ENCODE measurements around the gene RAB4A. TPM values are rescaled to one million over a fixed set of nuclear protein-coding genes. Genes with fewer than 3 reads are reported as not detected.

The RAB4A gene
- total RNA-seq, 2 donors from 2014 or later: 25.5 to 29.5 TPM

DNA sequence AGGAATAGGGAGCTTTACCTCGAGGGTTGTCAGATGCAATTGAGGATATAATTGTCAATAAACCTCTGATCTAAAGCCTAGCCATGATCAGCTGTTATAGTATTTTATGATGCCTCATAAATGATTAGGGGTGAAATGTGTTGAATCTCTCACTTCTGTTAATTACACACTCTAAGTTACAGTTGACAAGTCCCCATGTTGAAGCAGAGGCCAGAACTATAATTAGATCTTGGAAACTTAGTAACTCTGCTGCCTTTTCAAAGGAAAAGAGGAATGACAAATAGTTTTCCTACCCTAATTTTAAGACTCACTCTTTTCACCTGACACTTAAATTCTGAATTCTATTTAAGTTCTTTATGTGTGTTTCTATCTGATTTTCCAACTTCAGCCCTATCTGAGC, 38.2 kb downstream of the RAB4A start:
- Histone ChIP-seq H3K27ac (no peak overlapping the region), H3K4me1 (ENCODE audit: control insufficient read depth in 1 of 2, low read depth in 2 of 2) (no peaks in the 10 kb centered on the region), H3K36me3 (peaks cover 22% of the 10 kb centered on the region), H3K4me3 (no peak overlapping the region), H3K9me3 (no peaks in the 10 kb centered on the region), H3K27me3 (replicated peaks; ENCODE audit: insufficient read depth) (no peaks in the 10 kb centered on the region)
- no peak for DNase-seq (ENCODE audit: low spot score)
- ATAC-seq (ENCODE audit: insufficient number of reproducible peaks, low FRiP score, low read depth): no peak
- TF ChIP-seq, protein P1, sequence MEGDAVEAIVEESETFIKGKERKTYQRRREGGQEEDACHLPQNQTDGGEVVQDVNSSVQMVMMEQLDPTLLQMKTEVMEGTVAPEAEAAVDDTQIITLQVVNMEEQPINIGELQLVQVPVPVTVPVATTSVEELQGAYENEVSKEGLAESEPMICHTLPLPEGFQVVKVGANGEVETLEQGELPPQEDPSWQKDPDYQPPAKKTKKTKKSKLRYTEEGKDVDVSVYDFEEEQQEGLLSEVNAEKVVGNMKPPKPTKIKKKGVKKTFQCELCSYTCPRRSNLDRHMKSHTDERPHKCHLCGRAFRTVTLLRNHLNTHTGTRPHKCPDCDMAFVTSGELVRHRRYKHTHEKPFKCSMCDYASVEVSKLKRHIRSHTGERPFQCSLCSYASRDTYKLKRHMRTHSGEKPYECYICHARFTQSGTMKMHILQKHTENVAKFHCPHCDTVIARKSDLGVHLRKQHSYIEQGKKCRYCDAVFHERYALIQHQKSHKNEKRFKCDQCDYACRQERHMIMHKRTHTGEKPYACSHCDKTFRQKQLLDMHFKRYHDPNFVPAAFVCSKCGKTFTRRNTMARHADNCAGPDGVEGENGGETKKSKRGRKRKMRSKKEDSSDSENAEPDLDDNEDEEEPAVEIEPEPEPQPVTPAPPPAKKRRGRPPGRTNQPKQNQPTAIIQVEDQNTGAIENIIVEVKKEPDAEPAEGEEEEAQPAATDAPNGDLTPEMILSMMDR (IDR thresholded peaks at IDR 0.05): no peak

DNA sequence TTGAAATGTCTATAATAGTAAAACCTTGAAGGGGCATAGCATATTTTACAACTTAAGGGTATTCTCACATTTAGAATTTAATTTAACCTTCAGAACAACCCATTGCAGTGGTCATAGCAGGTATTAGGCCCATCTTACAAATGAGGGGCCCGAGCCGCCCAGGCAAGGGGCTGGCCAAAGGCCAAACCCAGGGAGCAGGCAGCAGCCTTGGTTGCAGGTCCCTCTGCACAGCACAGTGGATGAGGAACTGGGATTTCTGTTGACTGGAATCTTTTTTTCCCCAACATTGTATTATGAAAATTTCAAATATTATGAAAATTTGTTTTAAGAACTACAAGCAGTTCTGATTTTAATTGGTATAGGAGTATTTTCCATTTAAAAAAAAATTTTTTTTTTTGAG, 38.8 kb downstream of the RAB4A start:
- ATAC-seq (ENCODE audit: insufficient number of reproducible peaks, low FRiP score, low read depth): no peak
- Histone ChIP-seq H3K27me3 (replicated peaks; ENCODE audit: insufficient read depth) (no peaks in the 10 kb centered on the region), H3K36me3 (peaks cover 16% of the 10 kb centered on the region), H3K9me3 (no peaks in the 10 kb centered on the region), H3K27ac (no peak overlapping the region), H3K4me1 (ENCODE audit: control insufficient read depth in 1 of 2, low read depth in 2 of 2) (no peaks in the 10 kb centered on the region), H3K4me3 (no peak overlapping the region)
- no peak for DNase-seq (ENCODE audit: low spot score)
- TF ChIP-seq, protein P1 (IDR thresholded peaks at IDR 0.05): no peak

DNA sequence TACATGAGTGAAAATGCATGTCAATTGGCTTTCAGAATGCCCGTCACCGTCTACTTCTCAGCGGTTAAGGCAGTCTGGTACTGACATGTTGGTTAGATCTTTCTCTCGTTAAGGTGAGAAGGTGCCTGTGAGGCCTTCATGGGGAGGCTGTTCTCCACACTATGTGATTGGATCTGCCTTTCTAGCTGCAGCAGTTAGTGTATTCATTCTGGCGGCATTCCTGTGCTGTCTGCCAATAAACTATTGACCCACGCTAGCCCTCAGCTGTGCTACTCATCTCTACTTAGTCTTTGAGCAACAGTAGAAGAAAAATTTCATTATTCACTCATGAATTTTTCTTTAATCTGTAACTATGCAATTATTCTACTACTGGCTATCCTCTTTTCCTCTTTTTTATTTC, 39.9 kb downstream of the RAB4A start:
- Histone ChIP-seq H3K9me3 (no peaks in the 10 kb centered on the region), H3K36me3 (peaks cover 16% of the 10 kb centered on the region), H3K4me1 (ENCODE audit: control insufficient read depth in 1 of 2, low read depth in 2 of 2) (no peaks in the 10 kb centered on the region), H3K4me3 (no peak overlapping the region), H3K27ac (no peak overlapping the region), H3K27me3 (replicated peaks; ENCODE audit: insufficient read depth) (no peaks in the 10 kb centered on the region)
- DNase-seq (ENCODE audit: low spot score) (no peak), ATAC-seq (ENCODE audit: insufficient number of reproducible peaks, low FRiP score, low read depth) (no peak)
- TF ChIP-seq, protein P1 (IDR thresholded peaks at IDR 0.05): no peak

DNA sequence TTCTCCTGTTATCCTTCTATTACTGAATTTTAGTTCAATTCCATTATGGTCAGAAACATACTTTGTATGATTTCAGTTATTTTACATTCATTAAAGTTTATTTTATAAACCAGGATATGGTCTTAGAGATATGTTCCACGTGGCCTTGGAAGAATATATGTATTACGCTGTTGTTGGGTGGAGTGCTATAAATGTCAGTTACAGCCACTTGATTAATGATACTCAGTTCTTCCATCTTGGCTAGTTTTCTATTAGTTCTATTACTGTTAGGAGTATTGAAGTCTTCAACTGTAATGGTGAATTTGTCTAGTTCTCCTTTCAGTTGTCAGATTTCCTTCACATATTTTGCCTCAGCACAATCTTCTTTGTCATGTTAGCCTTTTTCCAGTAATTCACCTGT, 45.3 kb downstream of the RAB4A start:
- no peaks in the 10 kb centered on the region for H3K4me1 ChIP-seq (ENCODE audit: control insufficient read depth in 1 of 2, low read depth in 2 of 2)
- DNase-seq (ENCODE audit: low spot score) (no peak), ATAC-seq (ENCODE audit: insufficient number of reproducible peaks, low FRiP score, low read depth) (no peak)
- no peaks in the 10 kb centered on the region for H3K9me3 ChIP-seq
- TF ChIP-seq, protein P1 (IDR thresholded peaks at IDR 0.05): no peak
- no peak overlapping the region for H3K27ac ChIP-seq
- H3K36me3 ChIP-seq: peaks cover 13% of the 10 kb centered on the region
- H3K4me3 ChIP-seq: no peak overlapping the region
- H3K27me3 ChIP-seq (replicated peaks; ENCODE audit: insufficient read depth): no peaks in the 10 kb centered on the region

DNA sequence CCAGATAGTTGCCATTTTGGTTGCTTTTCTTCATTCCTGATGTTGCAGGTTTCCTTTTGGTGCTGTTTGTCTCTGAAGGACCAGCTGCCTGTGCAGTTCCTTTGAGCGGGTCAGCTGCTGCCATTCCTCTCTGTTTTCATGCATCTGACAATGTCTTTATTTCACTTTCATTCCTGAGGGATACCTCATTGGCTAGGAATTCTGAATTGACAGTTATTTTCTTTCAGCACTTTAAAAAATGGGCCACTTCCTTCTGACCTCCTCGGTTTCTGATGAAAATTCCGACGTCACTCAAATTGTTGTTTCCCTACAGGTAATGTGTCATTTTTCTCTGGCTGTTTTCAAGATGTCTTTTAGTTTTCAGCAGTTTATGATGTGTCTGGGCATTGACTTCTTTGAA, 47.1 kb downstream of the RAB4A start:
- DNase-seq (ENCODE audit: low spot score): no peak
- H3K4me1 ChIP-seq (ENCODE audit: control insufficient read depth in 1 of 2, low read depth in 2 of 2): no peaks in the 10 kb centered on the region
- no peak overlapping the region for H3K27ac ChIP-seq
- H3K36me3 ChIP-seq: peaks cover 13% of the 10 kb centered on the region
- H3K9me3 ChIP-seq: no peaks in the 10 kb centered on the region
- no peaks in the 10 kb centered on the region for H3K27me3 ChIP-seq (replicated peaks; ENCODE audit: insufficient read depth)
- TF ChIP-seq, protein P1 (IDR thresholded peaks at IDR 0.05): no peak
- no peak for ATAC-seq (ENCODE audit: insufficient number of reproducible peaks, low FRiP score, low read depth)
- no peak overlapping the region for H3K4me3 ChIP-seq
